Measurements from ENCODE around the gene MICU1. TPM values are rescaled to one million over a fixed set of nuclear protein-coding genes. Genes with fewer than 3 reads are reported as not detected.

The MICU1 gene
- total and polyA plus RNA-seq, 2 of the 13 experiments (the other 11 are each of a cell fraction or from before 2014, with no cell fraction given): 32.5 to 56.1 TPM

DNA sequence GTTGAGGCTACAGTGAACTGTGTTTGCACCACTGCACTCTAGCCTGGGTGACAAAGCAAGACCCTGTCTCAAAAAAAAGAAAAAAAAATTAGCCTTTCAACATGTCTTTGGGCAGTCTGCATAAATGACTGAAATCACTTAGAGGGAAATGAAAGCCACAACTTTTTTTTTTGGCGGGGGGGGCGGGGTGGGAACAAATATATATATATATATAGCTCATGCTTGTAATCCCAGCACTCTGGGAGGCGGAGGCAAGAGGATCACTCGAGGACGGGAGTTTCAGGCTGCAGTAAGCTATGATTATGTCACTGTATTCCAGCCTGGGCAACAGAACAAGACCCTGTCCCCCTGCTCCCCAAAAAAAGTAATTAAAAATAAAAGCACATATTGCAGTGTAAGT, 23.4 kb upstream of the MICU1 start:
- Histone ChIP-seq H3K9ac (ENCODE audit: insufficient read depth, low read depth, low read length) (no peak overlapping the region), H3K27me3 (ENCODE audit: control insufficient read depth in 1 of 2, insufficient read depth in 2 of 2, low read length in 2 of 2) (no peaks in the 10 kb centered on the region; a peak in 1 of 5 replicates), H3K4me2 (ENCODE audit: low read depth, low read length) (no peak overlapping the region), H2AFZ (ENCODE audit: low read length) (no peak overlapping the region), H3K4me1 (ENCODE audit: insufficient read depth, low read length) (peaks cover 13% of the 10 kb centered on the region), H3K4me3 (replicated peaks in 1 of 3; ENCODE audit: insufficient read depth in 1 of 3, low read depth in 2 of 3, low read length in 3 of 3) (no peak overlapping the region), H3K79me2 (ENCODE audit: insufficient read depth, low read length) (no peaks in the 10 kb centered on the region), H4K20me1 (ENCODE audit: insufficient read depth, low read length) (no peaks in the 10 kb centered on the region), H3K9me3 (ENCODE audit: low read length) (no peaks in the 10 kb centered on the region), H3K36me3 (replicated peaks in 1 of 2; ENCODE audit: control insufficient read depth in 1 of 2, insufficient read depth in 2 of 2, low read length in 2 of 2) (no peaks in the 10 kb centered on the region), H3K27ac (ENCODE audit: extremely low read length, insufficient read depth, low read length) (no peak overlapping the region)
- BruUV-seq (replicated peaks): no TSS peak
- intact Hi-C loops (cut with micrococcal nuclease; ENCODE audit: unreplicated experiment) (no loop called here), in situ Hi-C loops (cut with HindIII; ENCODE audit: extremely low pct_ligation_motif_present, low pct_unique_long_range_greater_than_20kb) (no loop called here)
- WGBS (ENCODE audit: low lambda C conversion rate): 19% methylated on average over 5 of the region's 5 CpGs
- DNase-seq (ENCODE audit: low spot score) (no peak), ATAC-seq (no peak), FAIRE-seq (no peak)
- ChIA-PET CTCF (ENCODE audit: low intra/inter-chr PET ratio, low total read pairs) (no interaction called here), POLR2A (interaction anchor here (0.9 kb wide), 1 partner anchor 294 kb away, joined by 3 read pairs; the partner anchor contains the start of gene DNAJB12)
- TF ChIP-seq TARDBP (CRISPR knock-in tag; IDR thresholded peaks at IDR 0.05) (no peak), MIER2 (CRISPR knock-in tag; IDR thresholded peaks at IDR 0.05) (no peak), BORCS8-MEF2B (CRISPR knock-in tag; IDR thresholded peaks at IDR 0.05) (no peak), SP1 (IDR thresholded peaks at IDR 0.05) (no peak), SP1 (CRISPR knock-in tag; IDR thresholded peaks at IDR 0.05) (no peak), MEF2D (CRISPR knock-in tag; IDR thresholded peaks at IDR 0.05) (no peak), FOXM1 (CRISPR knock-in tag; IDR thresholded peaks at IDR 0.05) (no peak), BHLHE40 (IDR thresholded peaks at IDR 0.05; ENCODE audit: low read length) (no peak), ZNF124 (CRISPR knock-in tag; IDR thresholded peaks at IDR 0.05) (no peak), TCF7 (IDR thresholded peaks at IDR 0.05; ENCODE audit: low read depth) (no peak), ZMYM2 (CRISPR knock-in tag; IDR thresholded peaks at IDR 0.05) (no peak), CBFB (CRISPR knock-in tag; IDR thresholded peaks at IDR 0.05) (no peak), ZNF546 (CRISPR knock-in tag; conservative IDR thresholded peaks at IDR 0.05) (no peak), NFIC (IDR thresholded peaks at IDR 0.05; ENCODE audit: low read length) (no peak)
- TF ChIP-seq, protein P1, sequence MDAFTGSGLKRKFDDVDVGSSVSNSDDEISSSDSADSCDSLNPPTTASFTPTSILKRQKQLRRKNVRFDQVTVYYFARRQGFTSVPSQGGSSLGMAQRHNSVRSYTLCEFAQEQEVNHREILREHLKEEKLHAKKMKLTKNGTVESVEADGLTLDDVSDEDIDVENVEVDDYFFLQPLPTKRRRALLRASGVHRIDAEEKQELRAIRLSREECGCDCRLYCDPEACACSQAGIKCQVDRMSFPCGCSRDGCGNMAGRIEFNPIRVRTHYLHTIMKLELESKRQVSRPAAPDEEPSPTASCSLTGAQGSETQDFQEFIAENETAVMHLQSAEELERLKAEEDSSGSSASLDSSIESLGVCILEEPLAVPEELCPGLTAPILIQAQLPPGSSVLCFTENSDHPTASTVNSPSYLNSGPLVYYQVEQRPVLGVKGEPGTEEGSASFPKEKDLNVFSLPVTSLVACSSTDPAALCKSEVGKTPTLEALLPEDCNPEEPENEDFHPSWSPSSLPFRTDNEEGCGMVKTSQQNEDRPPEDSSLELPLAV (CRISPR knock-in tag; conservative IDR thresholded peaks at IDR 0.05; ENCODE audit: low read depth): no peak
- TF ChIP-seq, protein P2, sequence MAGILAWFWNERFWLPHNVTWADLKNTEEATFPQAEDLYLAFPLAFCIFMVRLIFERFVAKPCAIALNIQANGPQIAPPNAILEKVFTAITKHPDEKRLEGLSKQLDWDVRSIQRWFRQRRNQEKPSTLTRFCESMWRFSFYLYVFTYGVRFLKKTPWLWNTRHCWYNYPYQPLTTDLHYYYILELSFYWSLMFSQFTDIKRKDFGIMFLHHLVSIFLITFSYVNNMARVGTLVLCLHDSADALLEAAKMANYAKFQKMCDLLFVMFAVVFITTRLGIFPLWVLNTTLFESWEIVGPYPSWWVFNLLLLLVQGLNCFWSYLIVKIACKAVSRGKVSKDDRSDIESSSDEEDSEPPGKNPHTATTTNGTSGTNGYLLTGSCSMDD (CRISPR knock-in tag; IDR thresholded peaks at IDR 0.05): no peak
- TF ChIP-seq, protein P3, sequence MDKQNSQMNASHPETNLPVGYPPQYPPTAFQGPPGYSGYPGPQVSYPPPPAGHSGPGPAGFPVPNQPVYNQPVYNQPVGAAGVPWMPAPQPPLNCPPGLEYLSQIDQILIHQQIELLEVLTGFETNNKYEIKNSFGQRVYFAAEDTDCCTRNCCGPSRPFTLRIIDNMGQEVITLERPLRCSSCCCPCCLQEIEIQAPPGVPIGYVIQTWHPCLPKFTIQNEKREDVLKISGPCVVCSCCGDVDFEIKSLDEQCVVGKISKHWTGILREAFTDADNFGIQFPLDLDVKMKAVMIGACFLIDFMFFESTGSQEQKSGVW (CRISPR knock-in tag; IDR thresholded peaks at IDR 0.05; ENCODE audit: borderline replicate concordance): no peak

Measured in HepG2 (cell line).